Neural progenitor cell (in vitro differentiated cells): Measurements from ENCODE around the gene SLC52A3. TPM values are rescaled to one million over a fixed set of nuclear protein-coding genes. Genes with fewer than 3 reads are reported as not detected.

ENCODE experiments used
- DNase-seq: peaks from one replicate; pipeline ENCODE4 v3.0.0-alpha.2; 2016; ENCODE audit warnings: low spot score
- H2AFZ ChIP-seq: fragments of 200-600 bp; sonication (generic); replicated peaks from 2 replicates; pipeline ENCODE4 v1.6.1; 2016; ENCODE audit warnings: antibody characterized with exemption
- H3F3A ChIP-seq: fragments of 200-600 bp; sonication (generic); 2 replicates; pipeline ENCODE4 v1.6.1; 2016; ENCODE audit warnings: antibody characterized with exemption, low read depth
- H3K27ac ChIP-seq: fragments of 200-600 bp; sonication (generic); 2 replicates; pipeline ENCODE4 v1.5.1; 2016; ENCODE audit warnings: mild to moderate bottlenecking
- H3K27me3 ChIP-seq: fragments of 200-600 bp; sonication (generic); 2 replicates; pipeline ENCODE4 v1.6.1; 2016; ENCODE audit warnings: mild to moderate bottlenecking, moderate library complexity
- H3K36me3 ChIP-seq: fragments of 200-600 bp; sonication (generic); 2 replicates; pipeline ENCODE4 v1.5.1; 2016
- H3K4me1 ChIP-seq: fragments of 200-600 bp; sonication (generic); 2 replicates; pipeline ENCODE4 v1.6.1; 2016; ENCODE audit warnings: mixed run types
- H3K4me2 ChIP-seq: fragments of 200-600 bp; sonication (generic); 2 replicates; pipeline ENCODE4 v1.6.1; 2016
- H3K4me3 ChIP-seq: fragments of 200-600 bp; sonication (generic); 2 replicates; pipeline ENCODE4 v1.5.1; 2016
- H3K79me2 ChIP-seq: fragments of 200-600 bp; sonication (generic); 2 replicates; pipeline ENCODE4 v1.6.1; 2016; ENCODE audit warnings: low read depth
- H3K9ac ChIP-seq: fragments of 200-600 bp; sonication (generic); 2 replicates; pipeline ENCODE4 v1.6.1; 2016
- H3K9me3 ChIP-seq: fragments of 200-600 bp; sonication (generic); 2 replicates; pipeline ENCODE4 v1.5.1; 2016; ENCODE audit warnings: low read depth
- H4K20me1 ChIP-seq: fragments of 200-600 bp; sonication (generic); 2 replicates; pipeline ENCODE4 v1.6.1; 2016; ENCODE audit warnings: low read depth
- H3K27ac Mint-ChIP-seq: 3 replicates; pipeline ENCODE4 v1.8.0; 2021; ENCODE audit warnings: mixed read lengths
- H3K27me3 Mint-ChIP-seq: 2 replicates; pipeline ENCODE4 v1.8.0; 2022; ENCODE audit warnings: low read depth, mild to moderate bottlenecking, inconsistent platforms, moderate library complexity, mixed read lengths; ENCODE audit not compliant: insufficient read depth
- H3K36me3 Mint-ChIP-seq: 3 replicates; pipeline ENCODE4 v1.8.0; 2021; ENCODE audit warnings: mixed read lengths
- H3K4me1 Mint-ChIP-seq: 3 replicates; pipeline ENCODE4 v1.8.0; 2021; ENCODE audit warnings: mixed read lengths
- H3K4me3 Mint-ChIP-seq: 3 replicates; pipeline ENCODE4 v1.8.0; 2021; ENCODE audit warnings: mild to moderate bottlenecking, moderate library complexity, mixed read lengths
- H3K9me3 Mint-ChIP-seq: 3 replicates; pipeline ENCODE4 v1.8.0; 2020; ENCODE audit warnings: mixed read lengths
- EZH2 ChIP-seq: fragments of 200-600 bp; sonication (generic); IDR thresholded peaks from 2 replicates; pipeline ENCODE4 v1.6.1; 2017; ENCODE audit warnings: antibody characterized with exemption, mild to moderate bottlenecking, moderate library complexity
- EZH2phosphoT487 ChIP-seq: fragments of 200-600 bp; sonication (generic); IDR thresholded peaks from 2 replicates; pipeline ENCODE4 v1.6.1; 2017; ENCODE audit warnings: antibody characterized with exemption
- total RNA-seq: library from RNA; depleted of rRNA; stranded (reverse); fragments of >200 nt; gene quantifications from 2 replicates; pipeline ENCODE4 v1.2.3, GENCODE V29; 2015; ENCODE audit warnings: low replicate concordance
- TF ChIP-seq, protein P1 (sequence below): fragments of 200-600 bp; sonication (generic); IDR thresholded peaks from 2 replicates; pipeline ENCODE4 v1.5.1; 2017; ENCODE audit warnings: antibody characterized with exemption, mild to moderate bottlenecking

Gene SLC52A3
- total RNA-seq, 1 donor from 2014 or later, result not detected

DNA sequence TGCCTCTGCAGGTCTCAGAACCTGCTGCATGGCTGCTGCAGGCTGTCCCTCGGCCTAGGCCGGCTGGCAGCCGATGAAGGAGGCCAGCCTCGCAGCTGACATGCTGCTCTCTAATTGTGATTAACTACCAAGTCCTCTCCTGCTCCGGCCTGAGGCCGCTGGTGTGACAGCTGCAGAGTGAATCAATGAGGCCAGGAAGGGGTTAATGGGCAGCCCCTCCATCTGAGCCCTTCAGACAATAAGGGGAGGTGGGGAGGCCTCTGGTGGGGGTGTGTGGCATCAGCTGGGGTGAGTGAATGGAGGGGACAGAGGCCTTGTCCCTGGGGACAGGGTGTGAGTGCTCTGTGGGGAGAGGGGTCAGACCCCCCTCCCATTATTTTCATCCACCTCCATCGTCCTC, 34.4 kb downstream of the SLC52A3 start:
- peaks cover 9% of the 10 kb centered on the region for H3K4me1 ChIP-seq
- H3K27me3 ChIP-seq, result peaks cover 9% of the 10 kb centered on the region
- no peaks in the 10 kb centered on the region for H4K20me1 ChIP-seq
- no peak overlapping the region for H3K4me3 ChIP-seq
- H3K27ac ChIP-seq, result no peak overlapping the region
- Mint-ChIP-seq H3K4me3 (no peak overlapping the region), H3K9me3 (no peaks in the 10 kb centered on the region), H3K36me3 (no peaks in the 10 kb centered on the region), H3K27me3 (peaks cover 14% of the 10 kb centered on the region), H3K27ac (no peak overlapping the region), H3K4me1 (peaks cover 8% of the 10 kb centered on the region)
- no peaks in the 10 kb centered on the region for H3K79me2 ChIP-seq
- no peaks in the 10 kb centered on the region for H3K36me3 ChIP-seq
- DNase-seq, result peak; percentile 37
- H3K4me2 ChIP-seq, result no peak overlapping the region
- TF ChIP-seq, protein P1, sequence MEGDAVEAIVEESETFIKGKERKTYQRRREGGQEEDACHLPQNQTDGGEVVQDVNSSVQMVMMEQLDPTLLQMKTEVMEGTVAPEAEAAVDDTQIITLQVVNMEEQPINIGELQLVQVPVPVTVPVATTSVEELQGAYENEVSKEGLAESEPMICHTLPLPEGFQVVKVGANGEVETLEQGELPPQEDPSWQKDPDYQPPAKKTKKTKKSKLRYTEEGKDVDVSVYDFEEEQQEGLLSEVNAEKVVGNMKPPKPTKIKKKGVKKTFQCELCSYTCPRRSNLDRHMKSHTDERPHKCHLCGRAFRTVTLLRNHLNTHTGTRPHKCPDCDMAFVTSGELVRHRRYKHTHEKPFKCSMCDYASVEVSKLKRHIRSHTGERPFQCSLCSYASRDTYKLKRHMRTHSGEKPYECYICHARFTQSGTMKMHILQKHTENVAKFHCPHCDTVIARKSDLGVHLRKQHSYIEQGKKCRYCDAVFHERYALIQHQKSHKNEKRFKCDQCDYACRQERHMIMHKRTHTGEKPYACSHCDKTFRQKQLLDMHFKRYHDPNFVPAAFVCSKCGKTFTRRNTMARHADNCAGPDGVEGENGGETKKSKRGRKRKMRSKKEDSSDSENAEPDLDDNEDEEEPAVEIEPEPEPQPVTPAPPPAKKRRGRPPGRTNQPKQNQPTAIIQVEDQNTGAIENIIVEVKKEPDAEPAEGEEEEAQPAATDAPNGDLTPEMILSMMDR, result no peak
- TF ChIP-seq EZH2 (no peak), EZH2phosphoT487 (no peak)
- H3K9me3 ChIP-seq, result no peaks in the 10 kb centered on the region
- H3K9ac ChIP-seq, result no peak overlapping the region
- peaks cover 5% of the 10 kb centered on the region for H3F3A ChIP-seq
- no peak overlapping the region for H2AFZ ChIP-seq

DNA sequence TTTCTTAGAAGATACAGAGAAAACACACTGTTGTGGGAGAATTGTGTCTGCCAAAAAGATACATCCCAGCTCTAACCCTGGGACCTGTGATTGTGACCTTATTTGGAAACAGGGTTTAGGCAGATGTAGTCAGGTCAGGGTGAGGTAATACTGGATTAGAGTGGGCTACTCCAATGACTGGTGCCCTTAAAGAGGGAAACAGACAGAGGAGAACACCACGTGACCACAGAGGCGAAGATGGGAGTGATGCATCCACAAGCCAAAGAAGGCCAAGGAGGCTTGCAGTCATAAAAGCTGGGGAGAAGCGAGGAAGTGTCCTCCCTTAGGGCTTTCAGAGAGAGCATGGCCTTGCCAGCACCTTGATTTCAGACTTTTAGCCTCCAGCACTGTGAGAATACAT, 35.6 kb downstream of the SLC52A3 start:
- H3K79me2 ChIP-seq, result no peaks in the 10 kb centered on the region
- Mint-ChIP-seq H3K9me3 (no peaks in the 10 kb centered on the region), H3K36me3 (no peaks in the 10 kb centered on the region), H3K27me3 (peaks cover 19% of the 10 kb centered on the region), H3K4me3 (no peak overlapping the region), H3K27ac (no peak overlapping the region), H3K4me1 (peaks cover 5% of the 10 kb centered on the region)
- no peak overlapping the region for H3K4me3 ChIP-seq
- no peaks in the 10 kb centered on the region for H4K20me1 ChIP-seq
- no peak for TF ChIP-seq EZH2
- TF ChIP-seq, protein P1, result no peak
- TF ChIP-seq EZH2phosphoT487, result no peak
- H3K36me3 ChIP-seq, result no peaks in the 10 kb centered on the region
- H2AFZ ChIP-seq, result peak overlapping the region; percentile 46
- peaks cover 9% of the 10 kb centered on the region for H3K4me1 ChIP-seq
- peaks cover 9% of the 10 kb centered on the region for H3F3A ChIP-seq
- H3K4me2 ChIP-seq, result no peak overlapping the region
- H3K27me3 ChIP-seq, result peaks cover 20% of the 10 kb centered on the region
- H3K27ac ChIP-seq, result no peak overlapping the region
- no peak for DNase-seq
- H3K9ac ChIP-seq, result no peak overlapping the region
- H3K9me3 ChIP-seq, result no peaks in the 10 kb centered on the region

DNA sequence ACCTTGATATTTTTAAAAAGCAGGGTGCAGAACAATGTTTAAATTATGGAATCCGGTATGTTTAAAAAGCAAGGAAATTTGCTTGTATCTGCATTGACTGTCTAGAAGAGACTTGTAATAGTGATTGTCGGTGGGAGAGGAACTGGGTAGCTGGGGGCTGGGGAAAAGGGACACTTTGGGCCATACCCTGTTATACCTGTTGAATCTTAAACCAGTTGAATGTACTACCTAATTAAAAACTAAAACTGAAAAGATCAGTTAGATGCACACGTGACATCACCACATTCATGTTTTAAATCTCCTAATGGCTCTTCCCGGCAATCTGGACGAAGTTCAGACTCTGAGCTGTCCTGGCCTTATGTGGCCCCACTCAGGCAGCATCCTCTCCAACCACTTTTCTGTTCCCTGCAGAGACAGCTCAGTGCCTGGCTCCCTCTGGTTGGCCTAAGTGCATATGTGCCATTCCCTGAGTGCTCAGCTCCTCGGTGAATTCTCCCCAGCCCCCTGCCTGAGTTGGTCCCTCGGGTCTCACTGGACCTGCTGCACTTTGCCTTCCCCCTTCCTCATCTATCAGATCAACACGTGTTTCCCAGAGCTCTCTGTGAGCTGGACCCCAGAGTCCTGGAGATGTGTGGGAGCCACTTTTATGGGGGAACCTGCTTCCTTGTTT, 36.3 kb downstream of the SLC52A3 start:
- no peak for DNase-seq
- TF ChIP-seq, protein P1, result no peak
- TF ChIP-seq EZH2, result no peak

More for the DNA sequence above, 36.3 kb downstream of the SLC52A3 start:
- H4K20me1 ChIP-seq, result no peaks in the 10 kb centered on the region
- H3K27ac Mint-ChIP-seq, result no peak overlapping the region
- no peaks in the 10 kb centered on the region for H3K36me3 Mint-ChIP-seq
- no peaks in the 10 kb centered on the region for H3K36me3 ChIP-seq
- H2AFZ ChIP-seq, result no peak overlapping the region
- peaks cover 24% of the 10 kb centered on the region for H3K27me3 Mint-ChIP-seq
- H3K4me1 ChIP-seq, result peaks cover 9% of the 10 kb centered on the region
- H3K27ac ChIP-seq, result no peak overlapping the region
- peaks cover 5% of the 10 kb centered on the region for H3K4me1 Mint-ChIP-seq
- H3K79me2 ChIP-seq, result no peaks in the 10 kb centered on the region
- no peak overlapping the region for H3K4me3 Mint-ChIP-seq
- no peak overlapping the region for H3K9ac ChIP-seq
- no peaks in the 10 kb centered on the region for H3K9me3 Mint-ChIP-seq
- no peaks in the 10 kb centered on the region for H3K9me3 ChIP-seq
- H3K4me2 ChIP-seq, result no peak overlapping the region
- H3F3A ChIP-seq, result peaks cover 12% of the 10 kb centered on the region
- H3K27me3 ChIP-seq, result peaks cover 28% of the 10 kb centered on the region
- H3K4me3 ChIP-seq, result no peak overlapping the region
